ENCODE data around the gene SLC17A2. TPM values are rescaled to one million over a fixed set of nuclear protein-coding genes. Genes with fewer than 3 reads are reported as not detected.

Gene SLC17A2
- total and polyA plus RNA-seq, 2 of the 13 experiments (the other 11 are each of a cell fraction or from before 2014, with no cell fraction given): 11.2 to 32.4 TPM

DNA sequence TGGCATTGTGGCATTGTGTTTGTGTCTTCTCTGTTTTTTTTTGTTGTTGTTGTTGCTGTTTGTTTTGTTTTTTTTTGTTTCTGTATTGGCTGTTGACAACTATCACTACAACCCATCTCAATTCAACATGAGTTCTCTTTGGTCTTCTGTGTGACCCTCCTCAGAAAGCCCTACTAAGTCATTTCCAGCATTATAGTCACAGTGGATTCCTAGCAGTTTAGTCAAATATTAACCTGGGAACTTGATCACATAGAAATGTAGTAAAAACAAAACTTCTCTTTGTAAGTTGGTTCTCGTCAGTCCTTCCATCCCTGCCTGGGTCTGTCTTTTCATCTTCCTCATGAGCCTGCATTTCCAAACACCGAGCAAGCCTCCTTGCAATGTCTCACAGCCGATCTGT lies 16.8 kb downstream of the SLC17A2 start (continued):
- TF ChIP-seq NFAT5 (CRISPR knock-in tag; IDR thresholded peaks at IDR 0.05) (no peak), TEAD3 (CRISPR knock-in tag; optimal IDR thresholded peaks at IDR 0.05; ENCODE audit: borderline replicate concordance) (peak; percentile 8)

DNA sequence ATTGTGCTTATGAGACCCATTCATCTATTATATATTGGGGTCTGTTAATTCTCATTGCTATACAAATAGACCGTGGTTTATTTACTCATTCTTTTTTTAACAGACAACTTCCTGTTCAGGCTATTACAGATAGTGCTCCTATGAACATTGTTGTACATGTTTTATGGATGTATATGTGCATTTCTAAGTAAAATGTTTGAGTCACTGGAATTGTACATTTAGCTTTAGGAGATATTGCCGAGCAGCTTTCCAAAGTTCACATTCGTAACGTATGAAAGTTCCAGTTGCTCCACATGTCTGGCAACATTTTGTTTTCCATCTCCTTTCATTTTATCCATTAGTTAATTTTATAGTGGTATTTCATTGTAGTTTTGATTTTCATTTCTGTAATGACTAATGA lies 19.1 kb downstream of the SLC17A2 start:
- BruUV-seq (replicated peaks): no TSS peak
- ATAC-seq (no peak), FAIRE-seq (no peak), DNase-seq (ENCODE audit: low spot score) (no peak)
- Histone ChIP-seq H3K4me2 (ENCODE audit: low read depth, low read length) (no peak overlapping the region), H3K27ac (ENCODE audit: extremely low read length, insufficient read depth, low read length) (peak overlapping the region; percentile 12), H2AFZ (ENCODE audit: low read length) (no peak overlapping the region), H3K9ac (ENCODE audit: insufficient read depth, low read depth, low read length) (no peak overlapping the region), H4K20me1 (ENCODE audit: insufficient read depth, low read length) (no peaks in the 10 kb centered on the region), H3K4me1 (ENCODE audit: insufficient read depth, low read length) (peaks cover 82% of the 10 kb centered on the region), H3K36me3 (replicated peaks in 1 of 2; ENCODE audit: control insufficient read depth in 1 of 2, insufficient read depth in 2 of 2, low read length in 2 of 2) (peaks cover 0 to 6% of the 10 kb centered on the region in 2 experiments; a peak in 2 of 5 replicates), H3K79me2 (ENCODE audit: insufficient read depth, low read length) (no peaks in the 10 kb centered on the region), H3K4me3 (replicated peaks in 1 of 3; ENCODE audit: insufficient read depth in 1 of 3, low read depth in 2 of 3, low read length in 3 of 3) (no peak overlapping the region), H3K9me3 (ENCODE audit: low read length) (no peaks in the 10 kb centered on the region), H3K27me3 (ENCODE audit: control insufficient read depth in 1 of 2, insufficient read depth in 2 of 2, low read length in 2 of 2) (no peaks in the 10 kb centered on the region)
- ChIA-PET POLR2A (interaction anchor here (1.8 to 5.5 kb wide), 6 partner anchors 9 to 270 kb away, joined by 5 to 111 read pairs (median 19); partner anchors contain the start of gene SLC17A2), CTCF (ENCODE audit: low intra/inter-chr PET ratio, low total read pairs) (no interaction called here)
- WGBS (ENCODE audit: low lambda C conversion rate): 94% methylated on average over 4 of the region's 4 CpGs
- TF ChIP-seq ELF3 (CRISPR knock-in tag; IDR thresholded peaks at IDR 0.05): peak; percentile 32; the same call in 1 of the 2 replicates
- no peak for TF ChIP-seq SP140L (CRISPR knock-in tag; IDR thresholded peaks at IDR 0.05; ENCODE audit: borderline replicate concordance)
- no peak for TF ChIP-seq GABPA (IDR thresholded peaks at IDR 0.05; ENCODE audit: low read depth, low read length)
- TF ChIP-seq GABPA (CRISPR knock-in tag; IDR thresholded peaks at IDR 0.05; ENCODE audit: low read depth): 0 out of 2 replicates have a peak, but pooled peaks have one; percentile 19
- TF ChIP-seq ZNF549 (CRISPR knock-in tag; IDR thresholded peaks at IDR 0.05): no peak
- TF ChIP-seq FIP1L1 (IDR thresholded peaks at IDR 0.05; ENCODE audit: borderline replicate concordance, insufficient read depth, low read depth, low read length): no peak
- TF ChIP-seq HOMEZ (CRISPR knock-in tag; IDR thresholded peaks at IDR 0.05; ENCODE audit: low read depth): peak; percentile 25; the same call in 1 of the 2 replicates
- peak; percentile 8; the same call in 1 of the 2 replicates for TF ChIP-seq HMG20A (CRISPR knock-in tag; IDR thresholded peaks at IDR 0.05; ENCODE audit: borderline replicate concordance)
- in situ Hi-C loops (cut with HindIII; ENCODE audit: extremely low pct_ligation_motif_present, low pct_unique_long_range_greater_than_20kb) (no loop called here), intact Hi-C loops (cut with micrococcal nuclease; ENCODE audit: unreplicated experiment) (loop anchor here (5.0 kb wide), 2 partner anchors 81 to 269 kb away; no protein-coding TSS in a partner anchor)
